ENCODE results near the gene RNASEH2B. TPM values are rescaled to one million over a fixed set of nuclear protein-coding genes. Genes with fewer than 3 reads are reported as not detected.

RNASEH2B gene
- total and polyA plus RNA-seq, 2 of the 8 experiments (the other 6 are each of a cell fraction or from before 2014, with no cell fraction given) = 19.3 to 43.9 TPM

- TF ChIP-seq CHD7 (IDR thresholded peaks at IDR 0.05; ENCODE audit: insufficient replicate concordance, low read length) (no peak), CREB1 (IDR thresholded peaks at IDR 0.05) (no peak), SP1 (IDR thresholded peaks at IDR 0.05; ENCODE audit: low read depth, low read length) (no peak), SP4 (IDR thresholded peaks at IDR 0.05; ENCODE audit: low read length) (no peak), POLR2A (IDR thresholded peaks at IDR 0.05; ENCODE audit: control extremely low read depth in 1 of 2, low read depth in 2 of 2, low read length in 2 of 2) (no peak), CBX5 (IDR thresholded peaks at IDR 0.05; ENCODE audit: low read depth, low read length) (no peak), TEAD4 (IDR thresholded peaks at IDR 0.05; ENCODE audit: low read depth, low read length) (no peak)
Measured at GRCh38 chr13:50898338-50898737, 11.3 kb upstream of the RNASEH2B start (continued).

All from H1 (cell line).